GM21576 (cell line): ENCODE data around the gene PPM1J.
A peak's percentile ranks its signal among the peaks of the same experiment; 100 is the strongest.
"Not testable (repeated sequence)": the region's sequence is repeated elsewhere in the genome, so short reads cannot be mapped to it uniquely, and the experiment has no call there.

Experiments used
- ATAC-seq: cut with Tn5 transposase; IDR thresholded peaks from one replicate; pipeline ENCODE4 v1.9.1; 2021; ENCODE audit warnings: mild to moderate bottlenecking, moderate library complexity; ENCODE audit not compliant: unreplicated experiment

Gene PPM1J

GRCh38 chr1:112722601-112723510 lies 7.7 kb upstream of the PPM1J start:
- no peak for ATAC-seq

GRCh38 chr1:112721966-112722524 lies 6.9 kb upstream of the PPM1J start:
- no peak for ATAC-seq

GRCh38 chr1:112721294-112721693 lies 6.2 kb upstream of the PPM1J start:
- ATAC-seq: not testable (repeated sequence)

GRCh38 chr1:112720800-112721199 lies 5.7 kb upstream of the PPM1J start:
- no peak for ATAC-seq

GRCh38 chr1:112719706-112720105 lies 4.6 kb upstream of the PPM1J start:
- ATAC-seq: no peak

GRCh38 chr1:112718691-112719418 lies 3.7 kb upstream of the PPM1J start:
- no peak for ATAC-seq

- no peak for ATAC-seq
These were observed 2.2 kb upstream of the PPM1J start for GRCh38 chr1:112717263-112717873.

GRCh38 chr1:112716133-112716720 lies 1.1 kb upstream of the PPM1J start:
- ATAC-seq: peak; percentile 22

- ATAC-seq: no peak
These were observed 544 bp downstream of the PPM1J start for GRCh38 chr1:112714313-112715263.

- ATAC-seq: peak; percentile 32
These were observed 1.4 kb downstream of the PPM1J start for GRCh38 chr1:112713466-112714312.

GRCh38 chr1:112712701-112713128 lies 2.4 kb downstream of the PPM1J start:
- ATAC-seq: no peak

GRCh38 chr1:112712191-112712590 lies 2.9 kb downstream of the PPM1J start:
- no peak for ATAC-seq

GRCh38 chr1:112711670-112712069 lies 3.5 kb downstream of the PPM1J start:
- ATAC-seq: no peak

GRCh38 chr1:112711041-112711440 lies 4.1 kb downstream of the PPM1J start:
- ATAC-seq: no peak

GRCh38 chr1:112710586-112710985 lies 4.5 kb downstream of the PPM1J start:
- ATAC-seq: no peak

- ATAC-seq: no peak
These were observed 5.0 kb downstream of the PPM1J start for GRCh38 chr1:112710159-112710558.

- ATAC-seq: no peak
These were observed 6.6 kb downstream of the PPM1J start for GRCh38 chr1:112708489-112708888.

- ATAC-seq: no peak
These were observed 7.1 kb downstream of the PPM1J start for GRCh38 chr1:112708002-112708448.
